Stimulated activated CD8-positive, alpha-beta memory T cell treated with anti-CD3 and anti-CD28 coated beads, Interleukin-7, amount 100 ng/mL, for 4 hours (primary cell): ENCODE measurements around the gene RNF180.
"Not testable (repeated sequence)": the region's sequence is repeated elsewhere in the genome, so short reads cannot be mapped to it uniquely, and the experiment has no call there.

Experiments used
- DNase-seq, 2 donors: peaks; one replicate each; pipeline ENCODE4 v3.0.0-alpha.2; 2020; ENCODE audit warnings: low read depth in 2 of 2

The RNF180 gene

GRCh38 chr5:64397552-64397951, 231.9 kb downstream of the RNF180 start:
- no peak for DNase-seq

DNA sequence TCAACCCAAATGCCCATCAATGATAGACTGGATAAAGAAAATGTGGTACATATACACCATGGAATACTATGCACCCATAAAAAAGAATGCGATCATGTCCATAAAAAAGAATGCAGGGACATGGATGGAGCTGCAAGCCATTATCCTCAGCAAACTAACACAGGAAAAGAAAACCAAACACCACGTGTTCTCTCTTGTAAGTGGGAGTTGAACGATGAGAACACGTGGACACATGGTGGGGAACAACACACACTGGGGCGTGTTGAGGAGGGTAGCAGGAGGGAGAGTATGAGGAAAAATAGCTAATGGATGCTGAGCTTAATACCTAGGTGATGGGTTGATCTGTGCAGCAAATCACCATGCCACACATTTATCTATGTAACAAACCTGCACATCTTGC, 233.1 kb downstream of the RNF180 start:
- DNase-seq, result not testable (repeated sequence)

GRCh38 chr5:64407103-64407825, 241.6 kb downstream of the RNF180 start:
- not testable (repeated sequence) for DNase-seq

DNA sequence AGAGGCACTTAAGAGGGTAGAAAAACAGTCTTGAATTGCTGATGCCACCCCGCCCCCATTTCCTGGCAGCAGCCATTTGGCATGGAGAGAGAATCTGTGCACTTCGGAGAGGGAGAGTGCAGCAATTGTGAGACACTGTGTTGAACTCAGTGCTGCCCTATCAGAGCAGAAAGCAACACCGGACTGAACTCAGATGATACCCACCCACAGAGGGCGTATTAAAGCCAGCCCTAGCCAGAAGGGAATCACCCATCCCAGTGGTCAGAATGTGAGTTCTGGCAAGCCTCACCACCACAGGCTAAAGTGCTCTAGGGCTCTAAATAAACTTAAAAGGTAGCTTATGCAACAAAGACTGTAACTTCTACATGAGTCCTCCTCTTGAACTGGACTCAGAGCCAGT, 251.7 kb downstream of the RNF180 start:
- no peak for DNase-seq

DNA sequence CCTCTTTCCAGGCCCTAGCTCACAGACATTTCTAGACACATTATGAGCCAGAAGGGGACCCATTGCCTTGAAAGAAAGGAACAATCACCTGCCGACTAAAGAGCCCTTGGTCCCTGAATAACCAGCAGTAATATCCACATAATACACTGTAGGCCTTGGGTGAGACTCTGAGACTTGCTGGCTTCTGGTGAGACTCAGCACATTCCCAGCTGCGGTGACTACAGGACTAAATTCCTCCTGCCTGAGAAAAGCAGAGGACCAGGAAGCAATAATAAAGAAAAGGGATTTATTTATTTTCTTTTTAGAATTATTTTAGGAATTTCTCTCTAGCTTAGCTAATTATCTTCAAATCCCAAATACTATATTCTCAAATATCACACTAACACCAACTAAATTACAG, 252.4 kb downstream of the RNF180 start:
- no peak for DNase-seq
